H9 (cell line): ENCODE measurements around the gene LRRC7. TPM values are rescaled to one million over a fixed set of nuclear protein-coding genes. Genes with fewer than 3 reads are reported as not detected.

Experiments used
- DNase-seq: peaks from one replicate; pipeline ENCODE4 v3.0.0-alpha.2; 2017
- H2AFZ ChIP-seq: one replicate; pipeline ENCODE4 v1.6.1; 2013; ENCODE audit warnings: mild to moderate bottlenecking, low read length, control low read depth, moderate library complexity
- H2AK5ac ChIP-seq: 2 replicates; pipeline ENCODE4 v1.6.1; 2013; ENCODE audit warnings: low read length, control low read depth, mixed read lengths; ENCODE audit not compliant: insufficient read length
- H2BK120ac ChIP-seq: one replicate; pipeline ENCODE4 v1.6.1; 2013; ENCODE audit warnings: low read depth, mild to moderate bottlenecking, low read length, control low read depth, inconsistent platforms; ENCODE audit not compliant: poor library complexity, severe bottlenecking
- H2BK12ac ChIP-seq: 2 replicates; pipeline ENCODE4 v1.6.1; 2013; ENCODE audit warnings: low read length, control low read depth, mixed read lengths, low read depth; ENCODE audit not compliant: insufficient read length
- H2BK15ac ChIP-seq: 2 replicates; pipeline ENCODE4 v1.6.1; 2013; ENCODE audit warnings: low read depth, low read length, control low read depth
- H2BK20ac ChIP-seq: one replicate; pipeline ENCODE4 v1.6.1; 2013; ENCODE audit warnings: low read depth, mild to moderate bottlenecking, low read length, control low read depth, inconsistent platforms; ENCODE audit not compliant: poor library complexity, severe bottlenecking
- H2BK5ac ChIP-seq: 2 replicates; pipeline ENCODE4 v1.6.1; 2013; ENCODE audit warnings: low read length, control low read depth, mixed read lengths; ENCODE audit not compliant: insufficient read length
- H3K14ac ChIP-seq: 2 replicates; pipeline ENCODE4 v1.6.1; 2013; ENCODE audit warnings: low read length, control low read depth; ENCODE audit not compliant: insufficient read depth
- H3K18ac ChIP-seq: 2 replicates; pipeline ENCODE4 v1.6.1; 2013; ENCODE audit warnings: low read depth, mild to moderate bottlenecking, mixed read lengths, low read length, control low read depth; ENCODE audit not compliant: insufficient read length
- H3K23ac ChIP-seq: 2 replicates; pipeline ENCODE4 v1.6.1; 2013; ENCODE audit warnings: low read length, control low read depth, mixed read lengths, low read depth; ENCODE audit not compliant: insufficient read length
- H3K23me2 ChIP-seq: 2 replicates; pipeline ENCODE4 v1.6.1; 2013; ENCODE audit warnings: low read depth, mild to moderate bottlenecking, mixed read lengths, low read length, control low read depth; ENCODE audit not compliant: insufficient read length, poor library complexity, severe bottlenecking
- H3K27ac ChIP-seq: 2 replicates; pipeline ENCODE4 v1.5.1; 2013; ENCODE audit warnings: low read length, control low read depth, mixed read lengths, low read depth; ENCODE audit not compliant: insufficient read length
- H3K27me3 ChIP-seq: 2 replicates; pipeline ENCODE4 v1.6.1; 2013; ENCODE audit warnings: low read length, control low read depth, inconsistent platforms; ENCODE audit not compliant: insufficient read depth
- H3K4ac ChIP-seq: 2 replicates; pipeline ENCODE4 v1.6.1; 2013; ENCODE audit warnings: low read depth, mild to moderate bottlenecking, control low read depth, inconsistent platforms, low read length, moderate library complexity
- H3K4me1 ChIP-seq: 2 replicates; pipeline ENCODE4 v1.6.1; 2013; ENCODE audit warnings: low read length, control low read depth, inconsistent platforms; ENCODE audit not compliant: insufficient read depth
- H3K4me2 ChIP-seq: 2 replicates; pipeline ENCODE4 v1.6.1; 2013; ENCODE audit warnings: low read length, control low read depth, mixed read lengths; ENCODE audit not compliant: insufficient read length, insufficient read depth
- H3K56ac ChIP-seq: 2 replicates; pipeline ENCODE4 v1.6.1; 2013; ENCODE audit warnings: low read depth, mild to moderate bottlenecking, mixed read lengths, low read length, control low read depth; ENCODE audit not compliant: insufficient read length
- H3K79me1 ChIP-seq: 2 replicates; pipeline ENCODE4 v1.6.1; 2013; ENCODE audit warnings: low read depth, mild to moderate bottlenecking, moderate library complexity, low read length, control low read depth, inconsistent platforms; ENCODE audit not compliant: insufficient read depth, poor library complexity, severe bottlenecking
- H3K79me2 ChIP-seq: 2 replicates; pipeline ENCODE4 v1.6.1; 2013; ENCODE audit warnings: low read length, control low read depth, inconsistent platforms; ENCODE audit not compliant: insufficient read depth
- H3K9ac ChIP-seq: 2 replicates; pipeline ENCODE4 v1.6.1; 2013; ENCODE audit warnings: low read length, control low read depth, mixed read lengths; ENCODE audit not compliant: insufficient read length; ENCODE audit errors: extremely low read depth
- H3K9me3 ChIP-seq: one replicate; pipeline ENCODE4 v1.6.1; 2013; ENCODE audit warnings: low read depth, low read length, inconsistent platforms; ENCODE audit not compliant: control insufficient read depth
- H3T11ph ChIP-seq: one replicate; pipeline ENCODE4 v1.6.1; 2013; ENCODE audit warnings: mild to moderate bottlenecking, low read length, control low read depth, inconsistent platforms
- H4K20me1 ChIP-seq: one replicate; pipeline ENCODE4 v1.6.1; 2013; ENCODE audit not compliant: control insufficient read depth, insufficient read length, insufficient read depth
- H4K5ac ChIP-seq: 2 replicates; pipeline ENCODE4 v1.6.1; 2013; ENCODE audit warnings: low read depth, mild to moderate bottlenecking, mixed read lengths, low read length, control low read depth; ENCODE audit not compliant: insufficient read length
- H4K8ac ChIP-seq: replicated peaks from 2 replicates; pipeline ENCODE4 v1.6.1; 2013; ENCODE audit warnings: low read length, control low read depth, mixed read lengths, low read depth; ENCODE audit not compliant: insufficient read length
- H4K91ac ChIP-seq: 2 replicates; pipeline ENCODE4 v1.6.1; 2013; ENCODE audit warnings: low read depth, mild to moderate bottlenecking, moderate library complexity, mixed read lengths, low read length, control low read depth; ENCODE audit not compliant: insufficient read length
- H3K27ac Mint-ChIP-seq, 3 experiments: 2 replicates in 2 of 3; 3 replicates in 1 of 3; pipeline ENCODE4 v1.8.0; 2020 to 2021; ENCODE audit warnings: mixed read lengths in 3 of 3, mild to moderate bottlenecking in 1 of 3, moderate library complexity in 1 of 3
- H3K27me3 Mint-ChIP-seq: 2 replicates; pipeline ENCODE4 v1.8.0; 2021; ENCODE audit warnings: low read depth, mild to moderate bottlenecking, moderate library complexity, mixed read lengths
- H3K36me3 Mint-ChIP-seq, 3 experiments: 2 replicates in 2 of 3; 3 replicates in 1 of 3; pipeline ENCODE4 v1.8.0; 2020 to 2021; ENCODE audit warnings: low read depth in 3 of 3, mixed read lengths in 3 of 3; ENCODE audit not compliant: insufficient read depth in 1 of 3
- H3K4me1 Mint-ChIP-seq, 2 experiments: 2 replicates each; pipeline ENCODE4 v1.8.0; 2020; ENCODE audit warnings: mixed read lengths in 2 of 2
- H3K4me3 Mint-ChIP-seq, 2 experiments: 2 replicates in 1 of 2; 3 replicates in 1 of 2; pipeline ENCODE4 v1.8.0; 2020 to 2021; ENCODE audit warnings: mild to moderate bottlenecking in 2 of 2, mixed read lengths in 2 of 2, moderate library complexity in 1 of 2
- H3K9me3 Mint-ChIP-seq, 2 experiments: 2 replicates in 1 of 2; 3 replicates in 1 of 2; pipeline ENCODE4 v1.8.0; 2020; ENCODE audit warnings: mild to moderate bottlenecking in 2 of 2, mixed read lengths in 2 of 2, moderate library complexity in 1 of 2
- WGBS: extraction: QIAGEN DNeasy Blood & Tissue Kit; methylation state at CpG from one replicate; pipeline ENCODE4 v1.1.7; 2013; ENCODE audit warnings: missing lambda C conversion rate, low lambda C conversion rate, mixed read lengths; ENCODE audit not compliant: insufficient read length; ENCODE audit errors: extremely low coverage; 5-methylcytosine and 5-hydroxymethylcytosine counted together
- total RNA-seq: library from RNA; stranded (reverse); gene quantifications from 2 replicates; pipeline ENCODE4 v1.2.1, GENCODE V29; 2021
- TF ChIP-seq, protein P1 (sequence below): fragments of 200-600 bp; sonication (generic); conservative IDR thresholded peaks from 3 replicates; pipeline ENCODE4 v1.8.0; 2021; ENCODE audit warnings: antibody characterized with exemption, mild to moderate bottlenecking

The LRRC7 gene
- total RNA-seq, 1 experiment from 2014 or later, result not detected

DNA sequence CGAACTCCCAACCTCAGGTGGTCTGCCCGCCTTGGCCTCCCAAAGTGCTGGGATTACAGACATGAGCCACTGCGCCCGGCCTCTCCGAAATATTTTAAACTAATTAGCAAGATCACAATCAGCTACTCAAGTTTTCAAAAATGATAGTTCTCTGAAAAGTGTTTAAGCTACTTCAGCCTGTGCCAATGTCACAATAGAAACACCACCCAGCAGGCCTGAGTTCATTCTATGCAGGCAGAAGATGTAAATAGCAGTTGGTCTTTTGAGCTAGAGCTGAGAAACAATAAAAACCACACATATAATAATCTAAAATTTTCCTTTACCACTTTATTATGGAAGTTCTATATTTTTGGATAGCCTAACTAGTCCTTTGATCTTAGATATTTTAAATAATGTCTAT, 541.5 kb downstream of the LRRC7 start:
- no peak overlapping the region for H3K56ac ChIP-seq
- H3K14ac ChIP-seq, result no peak overlapping the region
- no peaks in the 10 kb centered on the region for H3K9me3 Mint-ChIP-seq
- no peak overlapping the region for H3T11ph ChIP-seq
- no peak overlapping the region for H2AFZ ChIP-seq
- H4K20me1 ChIP-seq, result no peaks in the 10 kb centered on the region
- H2BK5ac ChIP-seq, result no peak overlapping the region
- H3K4me1 Mint-ChIP-seq, result no peaks in the 10 kb centered on the region
- no peak overlapping the region for H2BK12ac ChIP-seq
- H3K36me3 Mint-ChIP-seq, result no peaks in the 10 kb centered on the region
- H4K5ac ChIP-seq, result no peak overlapping the region
- H3K23ac ChIP-seq, result no peak overlapping the region
- no peak overlapping the region for H3K4me3 Mint-ChIP-seq
- H3K18ac ChIP-seq, result no peak overlapping the region
- H3K27me3 Mint-ChIP-seq, result no peaks in the 10 kb centered on the region
- H2BK15ac ChIP-seq, result no peak overlapping the region
- no peak overlapping the region for H2AK5ac ChIP-seq
- H3K4me1 ChIP-seq, result no peaks in the 10 kb centered on the region
- H3K23me2 ChIP-seq, result no peaks in the 10 kb centered on the region
- no peaks in the 10 kb centered on the region for H3K9me3 ChIP-seq
- WGBS, result no CpG with 5 or more reads among the region's 5 CpGs
- no peak overlapping the region for H4K91ac ChIP-seq
- no peak overlapping the region for H2BK20ac ChIP-seq
- DNase-seq, result no peak
- no peak overlapping the region for H3K4me2 ChIP-seq
- no peak overlapping the region for H3K4ac ChIP-seq
- no peak overlapping the region for H3K27ac Mint-ChIP-seq
- no peaks in the 10 kb centered on the region for H3K27me3 ChIP-seq
- H3K9ac ChIP-seq, result no peak overlapping the region
- no peak overlapping the region for H4K8ac ChIP-seq
- no peaks in the 10 kb centered on the region for H3K79me2 ChIP-seq
- H2BK120ac ChIP-seq, result no peak overlapping the region
- no peak overlapping the region for H3K27ac ChIP-seq
- H3K79me1 ChIP-seq, result no peaks in the 10 kb centered on the region
- TF ChIP-seq, protein P1, sequence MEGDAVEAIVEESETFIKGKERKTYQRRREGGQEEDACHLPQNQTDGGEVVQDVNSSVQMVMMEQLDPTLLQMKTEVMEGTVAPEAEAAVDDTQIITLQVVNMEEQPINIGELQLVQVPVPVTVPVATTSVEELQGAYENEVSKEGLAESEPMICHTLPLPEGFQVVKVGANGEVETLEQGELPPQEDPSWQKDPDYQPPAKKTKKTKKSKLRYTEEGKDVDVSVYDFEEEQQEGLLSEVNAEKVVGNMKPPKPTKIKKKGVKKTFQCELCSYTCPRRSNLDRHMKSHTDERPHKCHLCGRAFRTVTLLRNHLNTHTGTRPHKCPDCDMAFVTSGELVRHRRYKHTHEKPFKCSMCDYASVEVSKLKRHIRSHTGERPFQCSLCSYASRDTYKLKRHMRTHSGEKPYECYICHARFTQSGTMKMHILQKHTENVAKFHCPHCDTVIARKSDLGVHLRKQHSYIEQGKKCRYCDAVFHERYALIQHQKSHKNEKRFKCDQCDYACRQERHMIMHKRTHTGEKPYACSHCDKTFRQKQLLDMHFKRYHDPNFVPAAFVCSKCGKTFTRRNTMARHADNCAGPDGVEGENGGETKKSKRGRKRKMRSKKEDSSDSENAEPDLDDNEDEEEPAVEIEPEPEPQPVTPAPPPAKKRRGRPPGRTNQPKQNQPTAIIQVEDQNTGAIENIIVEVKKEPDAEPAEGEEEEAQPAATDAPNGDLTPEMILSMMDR, result no peak
